ENCODE data around the gene TMEM176B. TPM values are rescaled to one million over a fixed set of nuclear protein-coding genes. Genes with fewer than 3 reads are reported as not detected.

TMEM176B gene
- total RNA-seq, 2 donors from 2014 or later: 4.5 to 14.5 TPM

DNA sequence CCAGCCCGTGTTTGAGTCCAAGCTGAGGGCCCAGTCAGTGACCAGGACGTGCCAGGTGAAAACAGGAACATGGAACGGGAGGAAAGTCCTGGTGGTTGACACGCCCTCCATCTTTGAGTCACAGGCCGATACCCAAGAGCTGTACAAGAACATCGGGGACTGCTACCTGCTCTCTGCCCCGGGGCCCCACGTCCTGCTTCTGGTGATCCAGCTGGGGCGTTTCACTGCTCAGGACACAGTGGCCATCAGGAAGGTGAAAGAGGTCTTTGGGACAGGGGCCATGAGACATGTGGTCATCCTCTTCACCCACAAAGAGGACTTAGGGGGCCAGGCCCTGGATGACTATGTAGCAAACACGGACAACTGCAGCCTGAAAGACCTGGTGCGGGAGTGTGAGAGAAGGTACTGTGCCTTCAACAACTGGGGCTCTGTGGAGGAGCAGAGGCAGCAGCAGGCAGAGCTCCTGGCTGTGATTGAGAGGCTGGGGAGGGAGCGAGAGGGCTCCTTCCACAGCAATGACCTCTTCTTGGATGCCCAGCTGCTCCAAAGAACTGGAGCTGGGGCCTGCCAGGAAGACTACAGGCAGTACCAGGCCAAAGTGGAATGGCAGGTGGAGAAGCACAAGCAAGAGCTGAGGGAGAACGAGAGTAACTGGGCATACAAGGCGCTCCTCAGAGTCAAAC lies 57.7 kb downstream of the TMEM176B start:
- no peak overlapping the region for H3K4me3 ChIP-seq
- no peaks in the 10 kb centered on the region for H3K27me3 ChIP-seq (replicated peaks; ENCODE audit: insufficient read depth)
- no peaks in the 10 kb centered on the region for H3K36me3 ChIP-seq
- H3K27ac ChIP-seq: no peak overlapping the region
- TF ChIP-seq, protein P1, sequence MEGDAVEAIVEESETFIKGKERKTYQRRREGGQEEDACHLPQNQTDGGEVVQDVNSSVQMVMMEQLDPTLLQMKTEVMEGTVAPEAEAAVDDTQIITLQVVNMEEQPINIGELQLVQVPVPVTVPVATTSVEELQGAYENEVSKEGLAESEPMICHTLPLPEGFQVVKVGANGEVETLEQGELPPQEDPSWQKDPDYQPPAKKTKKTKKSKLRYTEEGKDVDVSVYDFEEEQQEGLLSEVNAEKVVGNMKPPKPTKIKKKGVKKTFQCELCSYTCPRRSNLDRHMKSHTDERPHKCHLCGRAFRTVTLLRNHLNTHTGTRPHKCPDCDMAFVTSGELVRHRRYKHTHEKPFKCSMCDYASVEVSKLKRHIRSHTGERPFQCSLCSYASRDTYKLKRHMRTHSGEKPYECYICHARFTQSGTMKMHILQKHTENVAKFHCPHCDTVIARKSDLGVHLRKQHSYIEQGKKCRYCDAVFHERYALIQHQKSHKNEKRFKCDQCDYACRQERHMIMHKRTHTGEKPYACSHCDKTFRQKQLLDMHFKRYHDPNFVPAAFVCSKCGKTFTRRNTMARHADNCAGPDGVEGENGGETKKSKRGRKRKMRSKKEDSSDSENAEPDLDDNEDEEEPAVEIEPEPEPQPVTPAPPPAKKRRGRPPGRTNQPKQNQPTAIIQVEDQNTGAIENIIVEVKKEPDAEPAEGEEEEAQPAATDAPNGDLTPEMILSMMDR (IDR thresholded peaks at IDR 0.05): no peak
- no peak for TF ChIP-seq POLR2AphosphoS5 (IDR thresholded peaks at IDR 0.05)
- no peak for TF ChIP-seq POLR2A (IDR thresholded peaks at IDR 0.05)
- 92% methylated on average over 14 of the region's 14 CpGs for WGBS
- H3K4me1 ChIP-seq (replicated peaks): no peaks in the 10 kb centered on the region
- no peaks in the 10 kb centered on the region for H3K9me3 ChIP-seq
- no peak for DNase-seq (ENCODE audit: low spot score)
- intact Hi-C loops (cut with DNase I): no loop called here

Other genes starting within 250 kb of the TMEM176B start
- 10 to 100 TPM in 1 of 2 donors, 1 to 10 TPM in 1; 6.9 to 11.0 TPM for gene GIMAP4, start 233.0 kb downstream of the TMEM176B start, total RNA-seq
- 10 to 100 TPM; 10.8 to 15.7 TPM for gene GIMAP6, start 168.0 kb downstream of the TMEM176B start, total RNA-seq
- gene GIMAP2, start 114.7 kb downstream of the TMEM176B start, total RNA-seq: 10 to 100 TPM in 1 of 2 donors, 1 to 10 TPM in 1; 6.6 to 16.1 TPM
- 1 to 10 TPM; 3.9 to 4.2 TPM for gene GIMAP1, start 83.8 kb downstream of the TMEM176B start, total RNA-seq
- 10 to 100 TPM; 11.1 to 15.1 TPM for gene GIMAP5, start 62.9 kb downstream of the TMEM176B start, total RNA-seq
- 1 to 10 TPM; 3.8 to 6.9 TPM for gene TMEM176A, start 405 bp upstream of the TMEM176B start, total RNA-seq
- gene AOC1, start 52.2 kb upstream of the TMEM176B start, total RNA-seq: 1 to 10 TPM; 2.1 to 3.1 TPM
- gene KCNH2, start 178.0 kb upstream of the TMEM176B start, total RNA-seq: 100 to 1,000 TPM in 1 of 2 donors, 10 to 100 TPM in 1; 10.1 to 184 TPM
- 10 to 100 TPM in 1 of 2 donors, 1 to 10 TPM in 1; 6.1 to 10.4 TPM for gene NOS3, start 190.7 kb upstream of the TMEM176B start, total RNA-seq
- gene ATG9B, start 224.1 kb upstream of the TMEM176B start, total RNA-seq: 1 to 10 TPM in 1 of 2 donors, under 1 TPM in 1; 0.18 to 7.1 TPM
- gene ABCB8, start 228.1 kb upstream of the TMEM176B start, total RNA-seq: 10 to 100 TPM; 26.4 to 50.6 TPM
- 10 to 100 TPM in 1 of 2 donors, 1 to 10 TPM in 1; 1.7 to 11.0 TPM for gene ASIC3, start 248.2 kb upstream of the TMEM176B start, total RNA-seq